GM06990 (cell line): ENCODE results near the gene PLAC8.
A peak's percentile ranks its signal among the peaks of the same experiment; 100 is the strongest.
"Not testable (repeated sequence)": the region's sequence is repeated elsewhere in the genome, so short reads cannot be mapped to it uniquely, and the experiment has no call there.

ENCODE experiments used
- DNase-seq: peaks from one replicate; pipeline ENCODE4 v3.0.0-alpha.2; 2011; ENCODE audit not compliant: insufficient read length; ENCODE audit errors: extremely low read depth
- H3K27me3 ChIP-seq: replicated peaks from 2 replicates; pipeline ENCODE4 v1.6.0; 2011; ENCODE audit warnings: low read length; ENCODE audit not compliant: control insufficient read depth, insufficient read depth
- H3K36me3 ChIP-seq: 2 replicates; pipeline ENCODE4 v1.5.1; 2011; ENCODE audit warnings: low read length; ENCODE audit not compliant: control insufficient read depth, insufficient read depth
- H3K4me3 ChIP-seq: replicated peaks from 2 replicates; pipeline ENCODE4 v1.5.1; 2011; ENCODE audit warnings: low read depth, mild to moderate bottlenecking, control low read depth, low read length
- CTCF ChIP-seq: IDR thresholded peaks from 2 replicates; pipeline ENCODE4 v1.5.1; 2011; ENCODE audit warnings: low read length, control low read depth, mild to moderate bottlenecking, inconsistent platforms; ENCODE audit not compliant: insufficient read depth, poor library complexity, severe bottlenecking

Gene PLAC8

GRCh38 chr4:83075311-83076095 lies 39.0 kb downstream of the PLAC8 start:
- no peak for TF ChIP-seq CTCF
- Histone ChIP-seq H3K36me3 (peaks cover 2% of the 10 kb centered on the region), H3K4me3 (no peak overlapping the region), H3K27me3 (no peaks in the 10 kb centered on the region)
- DNase-seq = no peak

GRCh38 chr4:83074783-83075182 lies 39.7 kb downstream of the PLAC8 start:
- DNase-seq, H3K36me3 ChIP-seq: not testable (repeated sequence)

GRCh38 chr4:83074086-83074704 lies 40.3 kb downstream of the PLAC8 start:
- Histone ChIP-seq H3K36me3 (peaks cover 2% of the 10 kb centered on the region), H3K4me3 (no peak overlapping the region), H3K27me3 (no peaks in the 10 kb centered on the region)
- peak; percentile 37 for DNase-seq
- peak; percentile 61 for TF ChIP-seq CTCF

More at GRCh38 chr4:83074783-83075182, 39.7 kb downstream of the PLAC8 start:
- H3K4me3 ChIP-seq, H3K27me3 ChIP-seq: not testable (repeated sequence)

GRCh38 chr4:83071116-83071515 lies 43.4 kb downstream of the PLAC8 start:
- TF ChIP-seq CTCF = no peak
- Histone ChIP-seq H3K27me3 (no peaks in the 10 kb centered on the region), H3K36me3 (peaks cover 4% of the 10 kb centered on the region), H3K4me3 (no peak overlapping the region)
- no peak for DNase-seq

GRCh38 chr4:83067058-83067639 lies 47.4 kb downstream of the PLAC8 start:
- DNase-seq = no peak
- Histone ChIP-seq H3K36me3 (peaks cover 7% of the 10 kb centered on the region), H3K4me3 (no peak overlapping the region), H3K27me3 (no peaks in the 10 kb centered on the region)
- no peak for TF ChIP-seq CTCF

GRCh38 chr4:83065266-83065665 lies 49.3 kb downstream of the PLAC8 start:
- no peak overlapping the region for H3K4me3 ChIP-seq
- TF ChIP-seq CTCF = no peak
- H3K36me3 ChIP-seq = peaks cover 7% of the 10 kb centered on the region
- DNase-seq = no peak
- H3K27me3 ChIP-seq = no peaks in the 10 kb centered on the region
